NCI-H446 treated with DMSO at 0.1 percent for 48 hours (cell line): Measurements from ENCODE around the gene TGFBR1.

Experiments used
- DNase-seq: peaks from one replicate; lab custom pipeline; 2025; lab: John Stamatoyannopoulos, UW

The TGFBR1 gene

GRCh38 chr9:99137225-99137624 lies 32.3 kb downstream of the TGFBR1 start:
- DNase-seq = no peak

- no peak for DNase-seq
Measured at GRCh38 chr9:99137891-99138290, 33.0 kb downstream of the TGFBR1 start.

- DNase-seq = no peak
Measured at GRCh38 chr9:99138424-99139284, 33.7 kb downstream of the TGFBR1 start.

GRCh38 chr9:99139868-99140267 lies 35.0 kb downstream of the TGFBR1 start:
- DNase-seq = no peak

- peak; percentile 2 for DNase-seq
Measured at GRCh38 chr9:99140685-99141314, 35.9 kb downstream of the TGFBR1 start.

- no peak for DNase-seq
Measured at GRCh38 chr9:99141849-99142248, 36.9 kb downstream of the TGFBR1 start.

GRCh38 chr9:99142275-99142674 lies 37.4 kb downstream of the TGFBR1 start:
- DNase-seq = no peak

- no peak for DNase-seq
Measured at GRCh38 chr9:99143655-99144054, 38.7 kb downstream of the TGFBR1 start.

GRCh38 chr9:99144966-99145365 lies 40.1 kb downstream of the TGFBR1 start:
- DNase-seq = no peak

GRCh38 chr9:99146574-99146973 lies 41.7 kb downstream of the TGFBR1 start:
- DNase-seq = no peak

- DNase-seq = no peak
Measured at GRCh38 chr9:99147177-99147576, 42.3 kb downstream of the TGFBR1 start.

GRCh38 chr9:99150451-99151171 lies 45.7 kb downstream of the TGFBR1 start:
- DNase-seq = no peak

GRCh38 chr9:99154356-99154755 lies 49.4 kb downstream of the TGFBR1 start:
- peak; percentile 52 for DNase-seq

GRCh38 chr9:99155736-99156135 lies 50.8 kb downstream of the TGFBR1 start:
- DNase-seq = no peak

- DNase-seq = no peak
Measured at GRCh38 chr9:99158629-99159028, 53.7 kb downstream of the TGFBR1 start.

GRCh38 chr9:99160173-99160572 lies 55.3 kb downstream of the TGFBR1 start:
- DNase-seq = no peak

- DNase-seq = no peak
Measured at GRCh38 chr9:99162759-99163364, 57.9 kb downstream of the TGFBR1 start.

GRCh38 chr9:99166149-99166548 lies 61.2 kb downstream of the TGFBR1 start:
- no peak for DNase-seq

GRCh38 chr9:99167119-99167518 lies 62.2 kb downstream of the TGFBR1 start:
- no peak for DNase-seq

- no peak for DNase-seq
Measured at GRCh38 chr9:99167694-99168093, 62.8 kb downstream of the TGFBR1 start.

GRCh38 chr9:99169086-99169485 lies 64.2 kb downstream of the TGFBR1 start:
- no peak for DNase-seq

GRCh38 chr9:99169982-99170761 lies 65.3 kb downstream of the TGFBR1 start:
- no peak for DNase-seq
